GM19438 (cell line): ENCODE data around the gene CMTR2.

Experiments used
- ATAC-seq: cut with Tn5 transposase; IDR thresholded peaks from one replicate; pipeline ENCODE4 v1.9.1; 2021; ENCODE audit warnings: low read depth; ENCODE audit not compliant: unreplicated experiment

Gene CMTR2

GRCh38 chr16:71276589-71277334, 12.4 kb downstream of the CMTR2 start:
- ATAC-seq, result no peak

- no peak for ATAC-seq
Measured at GRCh38 chr16:71273384-71273783, 15.8 kb downstream of the CMTR2 start.

- no peak for ATAC-seq
Measured at GRCh38 chr16:71264299-71264698, 24.9 kb downstream of the CMTR2 start.

GRCh38 chr16:71263582-71263981, 25.6 kb downstream of the CMTR2 start:
- no peak for ATAC-seq

GRCh38 chr16:71262391-71262790, 26.8 kb downstream of the CMTR2 start:
- no peak for ATAC-seq

GRCh38 chr16:71260995-71261394, 28.2 kb downstream of the CMTR2 start:
- no peak for ATAC-seq

GRCh38 chr16:71259086-71259485, 30.1 kb downstream of the CMTR2 start:
- ATAC-seq, result no peak

GRCh38 chr16:71258372-71258771, 30.8 kb downstream of the CMTR2 start:
- ATAC-seq, result no peak

GRCh38 chr16:71257768-71258167, 31.4 kb downstream of the CMTR2 start:
- no peak for ATAC-seq

GRCh38 chr16:71255721-71256120, 33.5 kb downstream of the CMTR2 start:
- no peak for ATAC-seq

GRCh38 chr16:71254832-71255525, 34.2 kb downstream of the CMTR2 start:
- ATAC-seq, result no peak

- no peak for ATAC-seq
Measured at GRCh38 chr16:71250461-71251235, 38.6 kb downstream of the CMTR2 start.

GRCh38 chr16:71249399-71249798, 39.8 kb downstream of the CMTR2 start:
- no peak for ATAC-seq

- ATAC-seq, result no peak
Measured at GRCh38 chr16:71247478-71247877, 41.7 kb downstream of the CMTR2 start.

GRCh38 chr16:71246309-71246708, 42.9 kb downstream of the CMTR2 start:
- no peak for ATAC-seq

GRCh38 chr16:71244521-71244920, 44.7 kb downstream of the CMTR2 start:
- ATAC-seq, result no peak

GRCh38 chr16:71242601-71243000, 46.6 kb downstream of the CMTR2 start:
- no peak for ATAC-seq

GRCh38 chr16:71242036-71242435, 47.2 kb downstream of the CMTR2 start:
- no peak for ATAC-seq
